ENCODE measurements around the gene CCDC159. TPM values are rescaled to one million over a fixed set of nuclear protein-coding genes. Genes with fewer than 3 reads are reported as not detected.

Gene CCDC159
- total and polyA plus RNA-seq, 2 of the 13 experiments (the other 11 are each of a cell fraction or from before 2014, with no cell fraction given), result 1.7 to 6.3 TPM

- TF ChIP-seq ZNF609 (CRISPR knock-in tag; IDR thresholded peaks at IDR 0.05; ENCODE audit: borderline replicate concordance) (peak; percentile 32; the same call in 1 of the 2 replicates), SP1 (IDR thresholded peaks at IDR 0.05) (no peak), SP1 (CRISPR knock-in tag; IDR thresholded peaks at IDR 0.05) (no peak), HNF1B (CRISPR knock-in tag; IDR thresholded peaks at IDR 0.05) (0 out of 2 replicates have a peak, but pooled peaks have one; percentile 19), TP53 (CRISPR knock-in tag; conservative IDR thresholded peaks at IDR 0.05) (no peak), ZNF12 (CRISPR knock-in tag; IDR thresholded peaks at IDR 0.05) (no peak), ZNF580 (CRISPR knock-in tag; IDR thresholded peaks at IDR 0.05; ENCODE audit: borderline replicate concordance, low read depth) (peak; percentile 80; the same call in 1 of the 2 replicates), NFE2L2 (IDR thresholded peaks at IDR 0.05; ENCODE audit: low read length) (no peak), ZNF747 (CRISPR knock-in tag; IDR thresholded peaks at IDR 0.05; ENCODE audit: borderline replicate concordance) (no peak), ATRX (CRISPR knock-in tag; IDR thresholded peaks at IDR 0.05; ENCODE audit: borderline replicate concordance) (no peak), CCDC6 (CRISPR knock-in tag; IDR thresholded peaks at IDR 0.05) (no peak), KLF16 (CRISPR knock-in tag; IDR thresholded peaks at IDR 0.05) (no peak), GATAD2A (CRISPR knock-in tag; IDR thresholded peaks at IDR 0.05) (peak; percentile 46; the same call in 1 of the 2 replicates), NONO (IDR thresholded peaks at IDR 0.05) (no peak), NONO (CRISPR knock-in tag; conservative IDR thresholded peaks at IDR 0.05) (peak; percentile 52), ZNF225 (CRISPR knock-in tag; IDR thresholded peaks at IDR 0.05) (0 out of 2 replicates have a peak, but pooled peaks have one; percentile 30), NR2F2 (IDR thresholded peaks at IDR 0.05; ENCODE audit: borderline replicate concordance, low read depth) (no peak), YY1 (IDR thresholded peaks at IDR 0.05; ENCODE audit: insufficient read depth, insufficient replicate concordance, low read depth, low read length) (peak; percentile 48), ZNF639 (CRISPR knock-in tag; conservative IDR thresholded peaks at IDR 0.05) (peak; percentile 65; the same call in 1 of the 2 replicates), TOE1 (CRISPR knock-in tag; IDR thresholded peaks at IDR 0.05) (no peak), SMARCC2 (IDR thresholded peaks at IDR 0.05) (no peak), SKI (IDR thresholded peaks at IDR 0.05; ENCODE audit: partially characterized antibody) (no peak), ARNT2 (CRISPR knock-in tag; IDR thresholded peaks at IDR 0.05; ENCODE audit: low read depth) (peak; percentile 42; the same call in 1 of the 2 replicates)
These were observed 36.8 kb downstream of the CCDC159 start (continued) for GRCh38 chr19:11382898-11383705.
